H1 (cell line): Measurements from ENCODE around the gene TTC3. TPM values are rescaled to one million over a fixed set of nuclear protein-coding genes. Genes with fewer than 3 reads are reported as not detected.

Experiments
- CTCF ChIA-PET: fragments of 300-600 bp; sonication (Branson Sonifier 250); formaldehyde crosslinking; loops from one replicate; lab custom pipeline; 2021; ENCODE audit not compliant: partially characterized antibody; lab: Charles Lee
- POLR2A ChIA-PET: fragments of 300-600 bp; sonication (Branson Sonifier 250); formaldehyde crosslinking; loops from one replicate; lab custom pipeline; 2021; ENCODE audit warnings: inconsistent platforms; ENCODE audit not compliant: partially characterized antibody; lab: Charles Lee
- DNase-seq, 2 experiments: peaks; one replicate each; pipeline versions ENCODE4 v3.0.0 to v3.0.0-alpha.2; 2010 to 2022; ENCODE audit warnings: low spot score in 2 of 2, low read depth in 1 of 2, mixed read lengths in 1 of 2
- FAIRE-seq: peaks from 2 replicates; lab custom pipeline; 2011; peaks lifted over from hg19 to GRCh38; lab: Jason Lieb, UNC
- H2AFZ ChIP-seq: 2 replicates; pipeline ENCODE4 v1.8.1; 2012; ENCODE audit warnings: low read length, inconsistent platforms
- H2AK5ac ChIP-seq: 2 replicates; pipeline ENCODE4 v1.6.1; 2013; ENCODE audit warnings: low read depth, low read length
- H2BK120ac ChIP-seq: replicated peaks from 2 replicates; pipeline ENCODE3; 2013; ENCODE audit warnings: low read depth, low read length, inconsistent platforms
- H2BK12ac ChIP-seq: 2 replicates; pipeline ENCODE4 v1.6.1; 2013; ENCODE audit warnings: low read depth, low read length
- H2BK15ac ChIP-seq: 2 replicates; pipeline ENCODE4 v1.6.1; 2013; ENCODE audit warnings: low read length
- H2BK20ac ChIP-seq: 2 replicates; pipeline ENCODE4 v1.6.1; 2013; ENCODE audit warnings: low read length
- H2BK5ac ChIP-seq: 2 replicates; pipeline ENCODE4 v1.6.1; 2013; ENCODE audit warnings: low read depth, low read length
- H3K14ac ChIP-seq: 2 replicates; pipeline ENCODE4 v1.6.1; 2013; ENCODE audit warnings: inconsistent platforms; ENCODE audit not compliant: insufficient read length
- H3K18ac ChIP-seq: 2 replicates; pipeline ENCODE4 v1.6.1; 2013; ENCODE audit warnings: low read length; ENCODE audit errors: extremely low read depth
- H3K23ac ChIP-seq: 2 replicates; pipeline ENCODE4 v1.6.1; 2013; ENCODE audit warnings: inconsistent platforms; ENCODE audit not compliant: insufficient read length
- H3K23me2 ChIP-seq: 2 replicates; pipeline ENCODE4 v1.6.1; 2013; ENCODE audit warnings: low read depth, low read length
- H3K27ac ChIP-seq: 2 replicates; pipeline ENCODE4 v1.6.1; 2011; ENCODE audit warnings: low read depth, low read length, inconsistent platforms
- H3K27me3 ChIP-seq, 4 experiments: replicated peaks in 1 of 4; 1 replicate in 1 of 4; 2 replicates in 3 of 4; pipeline versions ENCODE4 v1.6.1 to v1.8.1; 2011 to 2013; ENCODE audit warnings: low read length in 3 of 4, mild to moderate bottlenecking in 3 of 4, inconsistent platforms in 2 of 4, mixed read lengths in 2 of 4, moderate library complexity in 1 of 4; ENCODE audit not compliant: control insufficient read depth in 3 of 4, insufficient read depth in 3 of 4; ENCODE audit errors: extremely low read depth in 1 of 4
- H3K36me3 ChIP-seq, 4 experiments: 2 replicates each; pipeline versions ENCODE4 v1.6.1 to v1.8.1; 2011 to 2013; ENCODE audit warnings: mild to moderate bottlenecking in 4 of 4, low read length in 3 of 4, moderate library complexity in 2 of 4, control low read depth in 1 of 4, inconsistent platforms in 1 of 4; ENCODE audit not compliant: insufficient read depth in 4 of 4, control insufficient read depth in 2 of 4
- H3K4ac ChIP-seq: replicated peaks from 2 replicates; pipeline ENCODE3; 2013; ENCODE audit warnings: low read length, low read depth, mixed read lengths, inconsistent platforms; ENCODE audit not compliant: insufficient read length
- H3K4me1 ChIP-seq, 4 experiments: replicated peaks in 1 of 4; 1 replicate in 1 of 4; 2 replicates in 3 of 4; pipeline versions ENCODE4 v1.6.1 to v1.8.1; 2011 to 2013; ENCODE audit warnings: low read length in 3 of 4, inconsistent platforms in 2 of 4, mixed read lengths in 1 of 4; ENCODE audit not compliant: insufficient read depth in 4 of 4, control insufficient read depth in 3 of 4
- H3K4me2 ChIP-seq, 2 experiments: 2 replicates each; pipeline versions ENCODE4 v1.6.1 to v1.8.1; 2011 to 2013; ENCODE audit warnings: low read depth in 2 of 2, low read length in 2 of 2, control low read depth in 1 of 2, inconsistent platforms in 1 of 2, mild to moderate bottlenecking in 1 of 2; ENCODE audit not compliant: insufficient read depth in 1 of 2
- H3K4me3 ChIP-seq, 4 experiments: fragments of 200-600, 300-600 bp in 1 of 4; sonication (generic), shearing (Covaris generic), sonication (Bioruptor Twin) in 1 of 4; 2 replicates each; pipeline versions ENCODE4 v1.5.1 to v1.8.1; 2011 to 2016; ENCODE audit warnings: low read length in 4 of 4, low read depth in 3 of 4, control low read depth in 2 of 4, inconsistent platforms in 2 of 4, mild to moderate bottlenecking in 2 of 4, mixed read lengths in 1 of 4, moderate library complexity in 1 of 4; ENCODE audit not compliant: insufficient read depth in 2 of 4; ENCODE audit errors: extremely low read depth in 1 of 4
- H3K56ac ChIP-seq: replicated peaks from 2 replicates; pipeline ENCODE3; 2013; ENCODE audit warnings: low read depth, mild to moderate bottlenecking, mixed read lengths, low read length, inconsistent platforms; ENCODE audit not compliant: insufficient read length
- H3K79me1 ChIP-seq: 2 replicates; pipeline ENCODE4 v1.6.1; 2013; ENCODE audit warnings: low read depth, low read length, control low read depth
- H3K79me2 ChIP-seq, 2 experiments: 2 replicates each; pipeline versions ENCODE4 v1.6.1 to v1.8.1; 2012 to 2013; ENCODE audit warnings: low read length in 2 of 2, mild to moderate bottlenecking in 2 of 2, inconsistent platforms in 1 of 2; ENCODE audit not compliant: insufficient read depth in 2 of 2, control insufficient read depth in 1 of 2
- H3K9ac ChIP-seq, 4 experiments: replicated peaks in 1 of 4; 1 replicate in 1 of 4; 2 replicates in 3 of 4; pipeline versions ENCODE4 v1.6.1 to v1.8.1; 2011 to 2013; ENCODE audit warnings: low read depth in 3 of 4, low read length in 3 of 4, control low read depth in 2 of 4, mild to moderate bottlenecking in 2 of 4, moderate library complexity in 2 of 4, inconsistent platforms in 1 of 4; ENCODE audit errors: extremely low read depth in 1 of 4
- H3K9me3 ChIP-seq, 2 experiments: 2 replicates each; pipeline versions ENCODE4 v1.6.1 to v1.8.1; 2012 to 2013; ENCODE audit warnings: mild to moderate bottlenecking in 2 of 2, moderate library complexity in 2 of 2, control low read depth in 1 of 2, inconsistent platforms in 1 of 2, low read depth in 1 of 2, low read length in 1 of 2, mixed read lengths in 1 of 2; ENCODE audit not compliant: insufficient read depth in 2 of 2
- H4K20me1 ChIP-seq, 2 experiments: replicated peaks in 1 of 2; 2 replicates each; pipeline versions ENCODE3 to v1.8.1; 2011 to 2013; ENCODE audit warnings: inconsistent platforms in 2 of 2, low read length in 2 of 2, mild to moderate bottlenecking in 1 of 2; ENCODE audit not compliant: insufficient read depth in 2 of 2, control insufficient read depth in 1 of 2
- H4K5ac ChIP-seq: 2 replicates; pipeline ENCODE4 v1.6.1; 2013; ENCODE audit warnings: low read length, low read depth, mixed read lengths, inconsistent platforms; ENCODE audit not compliant: insufficient read length
- H4K8ac ChIP-seq: 2 replicates; pipeline ENCODE4 v1.8.0; 2013; ENCODE audit warnings: mild to moderate bottlenecking, moderate library complexity, low read length, inconsistent platforms; ENCODE audit not compliant: insufficient read depth; ENCODE audit errors: extremely low read depth
- H4K91ac ChIP-seq: replicated peaks from 2 replicates; pipeline ENCODE3; 2013; ENCODE audit warnings: low read length, mixed read lengths, inconsistent platforms; ENCODE audit not compliant: insufficient read length
- MAX ChIP-seq: IDR thresholded peaks from 2 replicates; pipeline ENCODE4 v1.6.1; 2012; ENCODE audit warnings: inconsistent platforms
- POLR2AphosphoS5 ChIP-seq: IDR thresholded peaks from 2 replicates; pipeline ENCODE4 v1.6.1; 2011; ENCODE audit warnings: low read depth, low read length
- SIRT6 ChIP-seq: IDR thresholded peaks from one replicate; pipeline ENCODE4 v1.7.1; 2012; ENCODE audit warnings: low read length, inconsistent platforms
- SP1 ChIP-seq: IDR thresholded peaks from 2 replicates; pipeline ENCODE4 v1.6.1; 2011; ENCODE audit warnings: low read depth, low read length
- WGBS, 2 experiments: shearing (Covaris generic) in 1 of 2; methylation state at CpG; one replicate each; pipeline versions ENCODE4 v1.1.6 to v1.1.7; 2013 to 2015; ENCODE audit warnings: low lambda C conversion rate in 2 of 2, mixed read lengths in 2 of 2, inconsistent platforms in 1 of 2, low coverage in 1 of 2, missing lambda C conversion rate in 1 of 2; ENCODE audit not compliant: insufficient replicate concordance in 2 of 2, insufficient coverage in 1 of 2, insufficient read length in 1 of 2; ENCODE audit errors: extremely low coverage in 1 of 2, missing lambda C conversion rate in 1 of 2; 5-methylcytosine and 5-hydroxymethylcytosine counted together
- polyA plus RNA-seq, 7 experiments: library from polyadenylated mRNA; depleted of rRNA in 3 of 7; stranded (reverse) in 5 of 7; unstranded in 2 of 7; fragments of >200 nt in 5 of 7; fragments of 200-250 nt in 2 of 7; gene quantifications; 1 replicate in 5 of 7; 2 replicates in 1 of 7; 4 replicates in 1 of 7; pipeline versions ENCODE4 v1.2.1 to v1.2.3, GENCODE V29; 2011 to 2013; ENCODE audit warnings: missing spikeins in 2 of 7, mixed read lengths in 2 of 7
- total RNA-seq: library from RNA; stranded (reverse); fragmentation: NEBNext Ultra II Directional; extraction: Animal tissue kit (Norgen Biotek cat#: 25700); gene quantifications from 2 replicates; pipeline ENCODE4 v1.2.1, GENCODE V29; 2021
- TF ChIP-seq, protein P1 (sequence below): IDR thresholded peaks from 2 replicates; pipeline ENCODE4 v1.6.1; 2011; ENCODE audit warnings: low read depth, mild to moderate bottlenecking, low read length; ENCODE audit not compliant: insufficient read depth

Gene TTC3
- total and polyA plus RNA-seq, 2 of the 8 experiments (the other 6 are each of a cell fraction or from before 2014, with no cell fraction given) = 11.0 to 36.2 TPM

DNA sequence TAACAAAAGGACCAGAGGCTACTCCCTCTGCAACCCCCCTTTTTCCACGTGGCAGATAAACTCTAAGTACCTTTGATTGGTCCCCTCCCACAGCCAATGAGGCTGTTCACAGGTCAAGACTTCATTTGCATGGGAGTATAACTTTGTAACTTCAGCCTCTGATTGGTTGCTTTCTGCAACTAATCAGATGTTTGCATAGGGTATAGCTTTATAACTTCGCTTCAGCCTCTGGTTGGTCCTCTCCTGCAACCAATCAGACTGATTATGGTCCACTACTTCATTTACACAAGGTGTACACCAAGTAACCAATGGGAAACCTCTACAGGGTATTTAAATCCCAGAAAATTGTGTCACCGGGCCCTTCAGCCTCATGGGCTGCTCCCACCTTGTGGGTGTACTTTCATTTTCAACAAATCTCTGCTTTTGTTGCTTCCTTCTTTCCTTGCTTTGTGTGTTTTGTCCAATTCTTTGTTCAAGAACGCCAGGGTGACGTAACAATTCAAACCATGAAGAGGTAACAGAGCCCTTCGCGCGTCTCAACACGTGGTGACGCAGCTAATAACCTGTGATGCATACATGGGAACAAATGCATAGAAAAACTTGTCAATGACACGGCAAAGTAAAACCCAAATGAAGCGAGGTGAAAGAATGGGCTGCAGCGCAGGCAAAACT is 146.8 kb downstream of the TTC3 start:
- Histone ChIP-seq H3K23me2 (no peaks in the 10 kb centered on the region), H4K91ac (no peak overlapping the region), H3K14ac (no peak overlapping the region), H3K4me2 (peak overlapping the region in 1 of 2 experiments; percentile 70; a peak in 2 of 4 replicates), H4K20me1 (no peaks in the 10 kb centered on the region), H3K56ac (no peak overlapping the region), H3K4me3 (peak overlapping the region in 1 of 4 experiments; percentile 41; a peak in 1 of 8 replicates), H4K8ac (no peak overlapping the region), H2AK5ac (no peak overlapping the region), H3K23ac (no peak overlapping the region), H2BK20ac (no peak overlapping the region), H2BK12ac (peak overlapping the region; percentile 27; the same call in 1 of the 2 replicates), H2BK5ac (no peak overlapping the region), H3K9ac (no peak overlapping the region), H2BK15ac (no peak overlapping the region), H2AFZ (no peak overlapping the region), H4K5ac (no peak overlapping the region), H2BK120ac (no peak overlapping the region), H3K18ac (no peak overlapping the region), H3K79me1 (no peaks in the 10 kb centered on the region), H3K79me2 (no peaks in the 10 kb centered on the region), H3K27ac (no peak overlapping the region), H3K4ac (no peak overlapping the region), H3K9me3 (no peaks in the 10 kb centered on the region; a peak in 1 of 4 replicates), H3K27me3 (no peaks in the 10 kb centered on the region), H3K4me1 (no peaks in the 10 kb centered on the region), H3K36me3 (peaks cover 1 to 18% (median 12%) of the 10 kb centered on the region in 4 experiments; a peak in 6 of 8 replicates)
- FAIRE-seq (no peak), DNase-seq (no peak)
- TF ChIP-seq SIRT6 (no peak), MAX (no peak), SP1 (no peak), POLR2AphosphoS5 (no peak)
- TF ChIP-seq, protein P1, sequence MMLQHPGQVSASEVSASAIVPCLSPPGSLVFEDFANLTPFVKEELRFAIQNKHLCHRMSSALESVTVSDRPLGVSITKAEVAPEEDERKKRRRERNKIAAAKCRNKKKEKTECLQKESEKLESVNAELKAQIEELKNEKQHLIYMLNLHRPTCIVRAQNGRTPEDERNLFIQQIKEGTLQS = no peak
- WGBS, 2 experiments = 93% methylated on average over 13 of the region's 13 CpGs; no CpG with 5 or more reads in 1 of the 2 experiments
- ChIA-PET POLR2A (interaction anchor here (0.7 kb wide), 1 partner anchor 412 kb away, joined by 3 read pairs; no protein-coding TSS in a partner anchor), CTCF (no interaction called here)
